Measurements from ENCODE around the gene ATG4D.

The ATG4D gene

DNA sequence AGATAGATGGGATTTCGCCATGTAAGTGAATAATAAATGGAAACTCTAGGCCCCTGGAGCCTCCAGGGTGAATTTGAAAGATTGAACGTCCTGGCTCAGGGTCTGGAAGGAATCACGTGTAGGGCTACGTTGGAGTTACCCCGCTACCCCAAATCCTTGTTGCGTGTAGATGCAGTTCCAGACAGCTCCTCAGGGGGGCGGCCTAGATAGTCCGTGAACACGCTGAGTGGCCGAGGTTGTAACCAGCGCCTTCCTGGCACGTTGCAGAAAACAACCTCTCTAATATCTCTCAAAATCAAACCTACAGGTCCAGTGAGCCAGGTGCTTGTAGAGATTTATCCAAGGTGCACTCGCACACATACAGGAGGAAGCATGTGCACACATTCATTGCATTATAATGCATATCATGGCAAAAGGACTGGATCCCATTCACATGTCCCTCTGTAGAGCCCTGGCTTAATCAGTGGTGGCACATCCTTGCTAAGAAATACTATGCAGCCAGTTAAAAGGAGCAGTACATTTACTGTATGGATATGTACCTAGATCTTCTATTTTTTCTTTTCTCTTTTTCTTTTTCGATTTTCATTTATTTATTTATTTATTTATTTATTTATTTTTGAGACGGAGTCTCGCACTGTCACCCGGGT, 38.0 kb upstream of the ATG4D start:
- Histone ChIP-seq H3K36me3 (ENCODE audit: insufficient read depth, low read length) (no peaks in the 10 kb centered on the region), H3K9ac (ENCODE audit: insufficient read length) (no peak overlapping the region), H3K27ac (no peak overlapping the region), H3K9me3 (ENCODE audit: low read depth, low read length) (no peaks in the 10 kb centered on the region), H3K4me3 (no peak overlapping the region)
- no peak for TF ChIP-seq FOXP2 (optimal IDR thresholded peaks at IDR 0.05; ENCODE audit: control extremely low read depth, extremely low read length, insufficient read depth)
- TF ChIP-seq EZH2 (IDR thresholded peaks at IDR 0.05), result no peak
- TF ChIP-seq POLR2AphosphoS5 (IDR thresholded peaks at IDR 0.05; ENCODE audit: borderline replicate concordance, low read depth, low read length), result no peak
- peak; percentile 32 for DNase-seq (ENCODE audit: low read depth, low spot score)

DNA sequence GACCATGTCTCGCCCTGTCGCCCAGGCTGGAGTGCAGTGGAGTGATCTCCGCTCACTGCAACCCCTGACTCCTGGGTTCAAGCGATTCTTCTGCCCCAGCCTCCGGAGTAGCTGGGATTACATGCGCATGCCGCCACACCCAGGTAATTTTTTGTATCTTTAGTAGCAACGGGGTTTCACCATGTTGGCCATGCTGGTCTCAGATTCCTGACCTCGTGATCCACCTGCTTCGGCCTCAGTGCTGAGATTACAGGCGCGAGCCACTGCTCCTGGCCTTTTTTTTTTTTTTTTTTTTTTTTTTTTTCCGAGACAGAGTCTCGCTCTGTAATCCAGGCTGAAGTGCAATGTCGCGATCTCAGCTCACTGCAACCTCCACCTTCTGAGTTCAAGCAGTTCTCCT, 35.7 kb upstream of the ATG4D start:
- Histone ChIP-seq H3K9me3 (ENCODE audit: low read depth, low read length) (no peaks in the 10 kb centered on the region), H3K9ac (ENCODE audit: insufficient read length) (no peak overlapping the region), H3K36me3 (ENCODE audit: insufficient read depth, low read length) (no peaks in the 10 kb centered on the region), H3K27ac (no peak overlapping the region), H3K4me3 (no peak overlapping the region)
- no peak for TF ChIP-seq EZH2 (IDR thresholded peaks at IDR 0.05)
- no peak for TF ChIP-seq FOXP2 (optimal IDR thresholded peaks at IDR 0.05; ENCODE audit: control extremely low read depth, extremely low read length, insufficient read depth)
- no peak for TF ChIP-seq POLR2AphosphoS5 (IDR thresholded peaks at IDR 0.05; ENCODE audit: borderline replicate concordance, low read depth, low read length)
- no peak for DNase-seq (ENCODE audit: low read depth, low spot score)

DNA sequence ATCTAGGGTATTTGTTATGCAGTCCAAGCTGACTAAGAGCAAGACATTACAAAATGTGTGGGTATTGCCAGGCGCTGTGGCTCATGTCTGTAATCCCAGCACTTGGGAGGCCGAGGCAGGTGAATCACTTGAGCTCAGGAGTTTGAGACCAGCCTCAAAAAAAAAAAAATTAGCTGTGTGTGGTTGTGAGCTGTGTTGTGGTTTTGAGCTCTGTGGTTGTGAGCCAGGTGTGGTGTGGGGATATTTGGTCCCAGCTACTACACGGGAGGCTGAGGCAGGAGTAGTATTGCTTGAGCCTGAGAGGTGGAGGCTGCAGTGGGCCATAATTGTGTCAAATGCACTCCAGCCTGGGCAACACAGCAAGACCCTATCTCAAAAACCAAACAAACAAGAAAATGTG, 35.0 kb upstream of the ATG4D start:
- H3K36me3 ChIP-seq (ENCODE audit: insufficient read depth, low read length), result no peaks in the 10 kb centered on the region; the same call in 1 of the 2 replicates
- H3K4me3 ChIP-seq, result no peak overlapping the region
- no peak for DNase-seq (ENCODE audit: low read depth, low spot score)
- H3K9me3 ChIP-seq (ENCODE audit: low read depth, low read length), result no peaks in the 10 kb centered on the region
- no peak overlapping the region for H3K27ac ChIP-seq
- H3K9ac ChIP-seq (ENCODE audit: insufficient read length), result no peak overlapping the region
- no peak for TF ChIP-seq POLR2AphosphoS5 (IDR thresholded peaks at IDR 0.05; ENCODE audit: borderline replicate concordance, low read depth, low read length)
- no peak for TF ChIP-seq EZH2 (IDR thresholded peaks at IDR 0.05)
- TF ChIP-seq FOXP2 (optimal IDR thresholded peaks at IDR 0.05; ENCODE audit: control extremely low read depth, extremely low read length, insufficient read depth), result no peak

DNA sequence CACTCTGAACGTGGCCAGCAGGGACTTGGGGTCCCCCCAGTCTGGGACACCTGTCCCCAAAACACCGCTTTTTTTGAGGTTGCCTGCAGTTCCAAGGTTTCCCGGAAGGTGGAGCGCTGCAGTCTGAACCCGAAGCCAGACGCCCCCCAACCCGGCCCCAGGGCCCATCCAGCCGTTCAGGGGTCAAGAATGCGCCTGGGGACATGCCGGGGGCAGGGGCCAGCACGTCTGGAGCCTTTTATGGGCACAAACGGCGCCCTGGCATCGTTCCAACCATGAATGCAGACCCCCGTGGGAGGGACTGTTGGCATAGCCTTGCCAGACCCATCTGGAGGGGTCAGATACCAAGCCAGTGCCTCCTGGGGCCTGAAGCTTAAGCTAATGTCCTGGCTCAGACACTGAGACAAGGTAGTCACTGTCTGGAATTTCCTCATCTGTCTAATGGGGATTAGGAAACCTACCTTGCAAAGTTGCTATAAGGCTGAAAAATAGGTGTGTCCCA, 33.4 kb upstream of the ATG4D start:
- Histone ChIP-seq H3K4me3 (no peak overlapping the region), H3K9me3 (ENCODE audit: low read depth, low read length) (no peaks in the 10 kb centered on the region), H3K9ac (ENCODE audit: insufficient read length) (no peak overlapping the region), H3K27ac (no peak overlapping the region), H3K36me3 (ENCODE audit: insufficient read depth, low read length) (no peaks in the 10 kb centered on the region; the same call in 1 of the 2 replicates)
- no peak for DNase-seq (ENCODE audit: low read depth, low spot score)
- TF ChIP-seq POLR2AphosphoS5 (IDR thresholded peaks at IDR 0.05; ENCODE audit: borderline replicate concordance, low read depth, low read length), result no peak
- no peak for TF ChIP-seq FOXP2 (optimal IDR thresholded peaks at IDR 0.05; ENCODE audit: control extremely low read depth, extremely low read length, insufficient read depth)
- TF ChIP-seq EZH2 (IDR thresholded peaks at IDR 0.05), result no peak

DNA sequence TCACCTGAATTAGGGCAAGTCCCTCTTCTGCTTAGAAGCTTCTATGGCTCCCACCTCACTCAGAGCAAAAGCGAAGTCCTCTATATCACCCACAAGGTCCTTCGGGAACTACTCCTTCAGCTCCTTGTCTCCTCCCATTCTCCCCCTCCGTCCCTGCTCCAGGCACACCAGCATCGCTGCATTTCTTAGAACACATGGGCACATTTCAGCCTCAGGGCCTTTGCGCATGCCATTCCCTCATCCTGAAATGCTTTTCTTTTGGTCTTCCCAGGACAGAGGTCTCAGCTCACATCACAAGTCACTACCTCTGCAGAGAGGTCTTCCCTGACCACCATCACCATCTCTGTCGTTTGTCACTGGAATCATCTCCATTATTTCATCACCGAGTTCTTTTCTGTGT, 30.5 kb upstream of the ATG4D start:
- Histone ChIP-seq H3K27ac (no peak overlapping the region), H3K4me3 (no peak overlapping the region), H3K36me3 (ENCODE audit: insufficient read depth, low read length) (no peaks in the 10 kb centered on the region; the same call in 1 of the 2 replicates), H3K9ac (ENCODE audit: insufficient read length) (no peak overlapping the region), H3K9me3 (ENCODE audit: low read depth, low read length) (no peaks in the 10 kb centered on the region)
- DNase-seq (ENCODE audit: low read depth, low spot score), result no peak
- TF ChIP-seq EZH2 (IDR thresholded peaks at IDR 0.05) (no peak), POLR2AphosphoS5 (IDR thresholded peaks at IDR 0.05; ENCODE audit: borderline replicate concordance, low read depth, low read length) (no peak), FOXP2 (optimal IDR thresholded peaks at IDR 0.05; ENCODE audit: control extremely low read depth, extremely low read length, insufficient read depth) (no peak)

DNA sequence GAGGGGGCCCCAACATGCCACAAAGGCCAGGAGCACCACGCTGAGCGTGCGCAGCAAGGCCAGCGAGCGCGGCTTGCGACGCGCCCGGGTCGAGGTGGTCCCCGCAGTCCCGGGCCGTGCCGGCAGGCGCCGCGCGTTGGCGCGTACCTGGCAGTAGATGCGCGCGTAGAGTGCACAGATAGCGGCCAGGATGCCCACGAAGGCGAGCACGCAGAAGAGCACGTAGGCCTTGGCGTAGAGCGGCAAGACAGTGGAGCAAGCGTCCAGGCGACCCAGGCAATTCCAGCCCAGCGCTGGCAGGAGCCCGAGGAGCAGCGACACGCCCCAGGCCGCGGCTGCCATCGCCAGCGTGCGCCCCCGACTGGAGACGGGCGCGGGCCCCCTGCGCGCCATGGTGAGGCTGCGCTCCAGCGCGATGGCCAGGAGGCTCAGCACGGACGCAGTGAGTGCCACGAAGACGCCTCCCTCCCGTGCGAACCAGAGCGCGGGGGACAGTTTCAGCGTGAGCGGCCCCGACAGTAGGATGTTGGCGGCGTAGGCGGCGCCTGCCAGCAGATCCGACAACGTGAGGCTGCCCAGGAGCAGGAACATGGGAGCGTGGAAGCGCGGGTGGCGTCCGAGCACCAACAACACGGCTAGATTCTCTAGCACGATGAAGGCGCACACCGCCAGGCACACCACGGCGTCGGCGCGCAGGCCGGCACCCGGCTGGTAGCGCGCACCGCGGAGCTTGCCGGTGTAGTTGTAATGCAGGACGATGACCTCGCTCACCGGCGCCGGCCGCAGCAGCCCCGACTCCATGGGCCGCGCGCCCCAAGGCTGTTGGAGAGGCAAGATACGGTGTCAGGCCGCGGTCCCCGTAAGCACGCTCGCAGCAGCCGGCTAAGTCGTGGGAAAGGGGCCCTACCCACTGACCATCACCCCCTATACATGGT, 29.2 kb upstream of the ATG4D start:
- TF ChIP-seq POLR2AphosphoS5 (IDR thresholded peaks at IDR 0.05; ENCODE audit: borderline replicate concordance, low read depth, low read length) (no peak), FOXP2 (optimal IDR thresholded peaks at IDR 0.05; ENCODE audit: control extremely low read depth, extremely low read length, insufficient read depth) (no peak), EZH2 (IDR thresholded peaks at IDR 0.05) (no peak)
- H3K27ac ChIP-seq, result no peak overlapping the region
- H3K36me3 ChIP-seq (ENCODE audit: insufficient read depth, low read length), result no peaks in the 10 kb centered on the region; the same call in 1 of the 2 replicates
- no peaks in the 10 kb centered on the region for H3K9me3 ChIP-seq (ENCODE audit: low read depth, low read length)
- DNase-seq (ENCODE audit: low read depth, low spot score), result no peak
- no peak overlapping the region for H3K9ac ChIP-seq (ENCODE audit: insufficient read length)
- H3K4me3 ChIP-seq, result no peak overlapping the region

DNA sequence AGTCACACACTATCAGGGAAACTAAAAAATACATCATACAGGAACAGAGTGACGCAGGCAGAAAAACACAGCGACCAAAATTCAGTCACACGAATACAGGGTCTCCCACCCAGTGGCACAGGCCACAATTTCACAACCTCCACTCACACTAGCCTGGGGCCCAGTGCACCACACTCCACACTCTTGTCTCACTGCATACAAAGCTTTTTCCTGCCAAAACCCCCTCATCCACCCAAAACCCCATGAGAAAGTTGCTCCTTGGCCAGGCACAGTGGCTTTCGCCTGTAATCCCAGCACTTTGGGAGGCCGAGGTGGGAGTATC, 27.7 kb upstream of the ATG4D start:
- DNase-seq (ENCODE audit: low read depth, low spot score), result no peak
- H3K27ac ChIP-seq, result 0 out of 2 replicates have a peak overlapping the region, but pooled peaks have one; percentile 46
- no peak for TF ChIP-seq POLR2AphosphoS5 (IDR thresholded peaks at IDR 0.05; ENCODE audit: borderline replicate concordance, low read depth, low read length)
- no peak for TF ChIP-seq FOXP2 (optimal IDR thresholded peaks at IDR 0.05; ENCODE audit: control extremely low read depth, extremely low read length, insufficient read depth)
- no peak for TF ChIP-seq EZH2 (IDR thresholded peaks at IDR 0.05)
- H3K9me3 ChIP-seq (ENCODE audit: low read depth, low read length), result no peaks in the 10 kb centered on the region
- peak overlapping the region; percentile 86 for H3K4me3 ChIP-seq
- no peaks in the 10 kb centered on the region; the same call in 1 of the 2 replicates for H3K36me3 ChIP-seq (ENCODE audit: insufficient read depth, low read length)
- peak overlapping the region; percentile 33 for H3K9ac ChIP-seq (ENCODE audit: insufficient read length)

DNA sequence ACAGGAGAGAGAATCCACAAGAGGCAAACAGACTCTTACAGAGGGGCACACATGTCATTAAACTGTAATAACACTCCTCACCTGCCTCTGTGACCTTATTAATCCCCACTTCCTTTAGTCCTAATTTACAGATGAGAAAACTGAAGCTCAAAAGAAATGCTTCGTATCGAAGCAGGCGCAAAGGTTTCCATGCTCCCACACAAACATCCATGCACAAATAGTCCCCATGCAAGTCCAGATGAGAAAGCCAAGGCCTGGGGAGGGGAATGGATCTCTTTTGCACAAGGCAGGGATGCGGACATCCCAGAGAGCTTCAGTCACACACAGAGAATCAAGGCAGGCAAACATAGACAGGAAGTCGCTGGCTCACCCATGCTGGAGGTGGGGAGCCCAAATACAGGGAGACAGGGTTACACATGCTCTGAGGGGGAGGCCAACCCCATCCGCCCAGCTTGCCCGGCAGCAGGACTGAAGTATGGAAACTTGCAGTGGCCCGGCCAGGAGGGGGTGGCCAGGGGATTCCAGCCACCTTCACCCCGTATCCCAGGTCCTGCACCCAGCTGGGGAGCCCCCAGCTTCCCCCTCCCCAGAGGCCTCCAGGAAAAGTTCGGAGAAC, 26.9 kb upstream of the ATG4D start:
- TF ChIP-seq FOXP2 (optimal IDR thresholded peaks at IDR 0.05; ENCODE audit: control extremely low read depth, extremely low read length, insufficient read depth) (no peak), EZH2 (IDR thresholded peaks at IDR 0.05) (no peak), POLR2AphosphoS5 (IDR thresholded peaks at IDR 0.05; ENCODE audit: borderline replicate concordance, low read depth, low read length) (no peak)
- Histone ChIP-seq H3K4me3 (peak overlapping the region; percentile 86), H3K36me3 (ENCODE audit: insufficient read depth, low read length) (no peaks in the 10 kb centered on the region; the same call in 1 of the 2 replicates), H3K9me3 (ENCODE audit: low read depth, low read length) (no peaks in the 10 kb centered on the region), H3K27ac (no peak overlapping the region), H3K9ac (ENCODE audit: insufficient read length) (peak overlapping the region; percentile 75)
- DNase-seq (ENCODE audit: low read depth, low spot score), result no peak
